Fibroblast of peridontal ligament (primary cell): Measurements from ENCODE around the gene TM4SF4.

ENCODE experiments used
- DNase-seq: peaks from one replicate; pipeline ENCODE4 v3.0.0-alpha.2; 2010; ENCODE audit errors: extremely low read depth

Gene TM4SF4

DNA sequence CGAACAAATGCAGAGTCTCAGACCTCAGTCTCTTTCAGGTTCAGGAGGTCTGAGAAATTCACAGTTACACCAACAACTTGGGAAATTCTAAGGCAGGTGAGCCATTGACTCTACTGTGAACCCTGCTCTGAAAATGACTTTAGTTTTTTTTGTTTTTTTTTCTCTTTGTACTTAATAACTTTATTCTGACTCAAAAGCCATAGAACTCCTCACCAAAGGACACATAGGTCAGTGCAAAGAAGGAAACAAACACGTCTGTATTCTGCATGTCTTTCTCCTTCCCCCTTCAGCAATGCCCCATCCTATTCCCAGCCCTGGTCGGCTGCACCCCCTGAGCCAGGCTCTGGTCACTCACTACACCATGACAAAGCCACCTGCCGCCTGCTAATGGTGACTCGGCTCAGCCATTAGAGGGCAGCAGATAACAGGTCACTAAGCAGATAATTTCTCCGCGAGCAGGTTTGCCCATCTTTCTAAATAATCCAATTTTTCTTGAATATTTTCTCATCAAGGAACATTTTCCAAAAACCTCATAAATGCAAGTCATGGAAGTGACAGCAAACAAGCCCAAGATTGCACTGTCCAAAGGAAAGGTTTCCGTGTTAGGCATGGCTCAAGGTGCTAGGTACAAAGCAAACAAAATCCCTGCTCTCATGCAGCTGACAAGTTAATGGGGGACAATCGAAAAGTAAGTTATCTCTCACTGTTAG is 37.7 kb downstream of the TM4SF4 start:
- peak; percentile 72 for DNase-seq

DNA sequence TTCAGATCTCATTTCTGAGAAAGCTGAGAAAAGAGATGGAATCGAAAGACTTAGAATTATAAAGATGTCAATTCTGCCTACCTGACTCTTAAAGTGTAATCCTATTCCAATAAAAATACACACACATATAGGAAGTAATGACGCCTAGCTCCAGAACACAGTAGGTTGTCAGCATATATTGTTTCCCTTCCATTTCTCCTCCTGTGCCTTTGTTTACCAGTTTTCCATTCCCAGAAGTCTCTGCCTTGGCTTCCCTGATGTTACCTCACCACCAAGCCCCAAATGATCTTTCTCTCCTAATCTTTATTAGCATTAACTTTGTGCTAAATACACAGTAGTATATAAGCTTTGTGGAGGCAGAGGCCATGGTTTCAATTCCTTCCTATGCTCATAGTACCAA is 40.0 kb downstream of the TM4SF4 start:
- DNase-seq, result no peak

DNA sequence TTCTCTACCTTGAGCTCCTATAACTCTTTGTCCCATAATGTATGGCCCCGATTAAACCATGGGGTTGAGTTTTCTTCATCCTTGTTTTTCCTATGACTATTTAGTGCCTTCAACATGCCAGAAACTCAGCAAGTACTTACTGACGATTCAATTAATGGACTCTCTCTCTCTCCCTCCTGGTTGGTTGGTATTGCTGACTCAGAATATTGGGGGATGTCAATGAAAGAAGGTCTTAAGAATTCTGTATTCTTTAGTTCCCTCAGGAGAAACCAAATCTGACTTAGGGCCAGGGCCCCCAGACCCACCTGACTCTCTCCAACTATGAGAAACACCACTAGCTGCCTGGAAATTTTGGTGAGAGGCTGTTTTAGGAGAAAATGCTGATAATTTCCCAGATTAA is 40.8 kb downstream of the TM4SF4 start:
- no peak for DNase-seq

GRCh38 chr3:149516920-149517319 is 42.4 kb downstream of the TM4SF4 start:
- DNase-seq, result no peak

GRCh38 chr3:149519912-149520311 is 45.4 kb downstream of the TM4SF4 start:
- DNase-seq, result peak; percentile 53

DNA sequence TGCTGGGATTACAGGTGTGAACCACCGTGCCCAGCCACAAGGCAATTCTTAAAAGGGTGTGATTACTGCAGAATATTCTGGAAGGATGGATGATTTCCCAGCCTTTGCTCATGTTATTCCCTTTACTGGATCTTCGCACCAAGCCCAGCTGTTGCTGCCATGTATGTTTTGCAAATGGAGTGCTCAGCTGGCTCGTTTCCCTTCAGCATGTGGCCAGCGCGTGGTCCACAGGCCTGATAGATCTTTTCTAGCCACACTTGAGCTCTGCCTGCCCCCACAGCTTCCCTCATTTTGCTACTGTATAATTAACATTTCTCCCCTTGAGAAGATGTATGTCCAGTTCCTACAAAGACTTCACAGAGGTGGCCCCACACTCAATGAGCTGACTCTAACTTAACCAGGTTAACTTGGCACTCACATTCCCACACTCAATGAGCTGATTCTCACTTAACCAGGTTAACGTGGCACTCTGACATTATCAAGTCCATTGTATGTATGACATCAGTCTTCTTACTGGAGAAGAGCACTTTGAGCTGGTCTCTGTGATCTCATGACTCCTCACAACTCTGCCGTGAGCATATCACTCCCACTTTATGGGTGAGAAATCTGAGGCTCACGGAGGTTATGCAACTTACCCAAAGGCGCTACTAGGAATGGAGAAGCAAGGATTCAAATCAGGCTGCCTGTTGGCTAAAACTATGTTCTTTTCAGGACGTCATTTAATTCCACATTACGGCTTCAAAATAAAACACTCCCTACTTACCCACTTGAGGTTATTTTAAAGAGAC is 49.2 kb downstream of the TM4SF4 start:
- no peak for DNase-seq

DNA sequence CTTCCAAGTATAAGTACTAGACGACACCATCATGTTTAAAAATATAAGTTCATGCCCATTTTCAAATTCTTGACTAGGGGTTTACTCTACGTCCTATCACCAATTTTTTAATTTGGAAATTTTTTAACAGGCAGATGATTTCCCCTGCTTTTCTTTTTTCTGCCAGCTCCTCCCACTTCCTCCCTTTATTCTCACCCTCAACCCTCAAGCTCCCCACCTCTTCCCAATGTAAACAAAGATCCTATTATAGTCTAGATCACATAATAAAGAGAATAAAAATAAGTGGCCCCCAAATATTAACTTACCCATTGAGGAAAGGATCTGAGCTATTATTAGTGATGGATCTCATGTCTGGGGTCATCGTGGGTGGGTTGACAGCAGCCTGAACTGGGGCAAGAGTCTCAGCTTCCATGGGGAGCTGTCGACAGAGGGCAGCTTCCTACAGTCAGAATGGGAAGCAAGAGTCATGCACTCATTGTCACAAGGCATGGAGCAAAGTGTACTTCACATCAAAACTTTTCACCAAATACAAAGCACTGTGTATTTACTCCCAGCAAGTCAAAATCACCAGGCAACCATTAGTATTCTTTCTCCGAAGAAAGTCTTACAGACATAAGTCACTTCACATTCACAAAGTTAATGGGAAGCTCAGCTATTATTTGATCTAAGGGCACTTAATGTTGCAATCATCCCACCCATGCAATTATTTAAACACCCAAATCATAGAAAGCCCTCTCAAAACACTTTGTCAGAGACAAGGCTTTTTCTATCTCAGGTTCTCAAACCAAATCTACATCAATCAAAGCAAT is 53.2 kb downstream of the TM4SF4 start:
- DNase-seq, result peak; percentile 40

GRCh38 chr3:149528340-149528650 is 53.8 kb downstream of the TM4SF4 start:
- DNase-seq, result peak; percentile 27

DNA sequence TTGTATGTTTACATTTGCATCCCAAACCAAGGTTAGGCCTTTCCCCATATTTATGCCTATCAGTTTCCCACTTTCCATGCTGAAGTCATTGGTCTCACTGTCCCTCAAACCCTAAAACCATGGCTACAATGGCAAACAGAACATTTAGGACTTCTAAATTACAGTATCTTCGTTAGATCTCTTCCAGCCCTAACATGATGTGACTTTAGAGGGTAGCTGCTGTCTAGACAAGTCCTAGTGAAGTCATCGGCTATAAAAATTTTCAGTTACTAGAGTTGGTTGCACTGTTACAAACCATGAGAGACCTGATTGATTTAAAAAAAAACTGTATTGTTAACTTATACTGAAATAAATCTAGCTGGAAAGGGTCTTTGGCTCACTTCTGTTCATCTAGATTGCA is 54.6 kb downstream of the TM4SF4 start:
- no peak for DNase-seq

- peak; percentile 37 for DNase-seq
Observed at GRCh38 chr3:149532489-149533180, 58.1 kb downstream of the TM4SF4 start.

- DNase-seq, result no peak
Observed at GRCh38 chr3:149534082-149534481, 59.6 kb downstream of the TM4SF4 start.

- DNase-seq, result peak; percentile 63
Observed at GRCh38 chr3:149534671-149535332, 60.3 kb downstream of the TM4SF4 start.

DNA sequence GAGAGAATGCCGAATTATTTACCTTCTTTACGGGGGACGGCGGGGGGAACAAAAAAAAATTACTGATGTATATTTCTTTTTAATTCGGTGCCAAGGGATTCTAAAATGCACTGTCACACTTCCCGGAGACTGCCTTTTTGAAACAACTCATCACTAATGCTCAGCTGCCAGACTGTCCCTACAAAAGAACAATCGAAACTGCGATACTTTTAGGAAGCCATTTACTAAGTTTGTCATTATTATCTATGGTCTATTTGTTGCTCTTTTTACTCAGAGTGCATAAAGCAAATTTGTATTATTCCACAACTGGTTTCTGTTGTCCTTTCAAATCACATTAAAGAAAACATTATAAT is 60.8 kb downstream of the TM4SF4 start:
- DNase-seq, result no peak

GRCh38 chr3:149536429-149536828 is 61.9 kb downstream of the TM4SF4 start:
- DNase-seq, result peak; percentile 30

- DNase-seq, result no peak
Observed at GRCh38 chr3:149538371-149538770, 63.9 kb downstream of the TM4SF4 start.

GRCh38 chr3:149541091-149541491 is 66.6 kb downstream of the TM4SF4 start:
- DNase-seq, result peak; percentile 70

GRCh38 chr3:149542375-149543312 is 68.1 kb downstream of the TM4SF4 start:
- DNase-seq, result no peak

- DNase-seq, result no peak
Observed at GRCh38 chr3:149545049-149545448, 70.6 kb downstream of the TM4SF4 start.

DNA sequence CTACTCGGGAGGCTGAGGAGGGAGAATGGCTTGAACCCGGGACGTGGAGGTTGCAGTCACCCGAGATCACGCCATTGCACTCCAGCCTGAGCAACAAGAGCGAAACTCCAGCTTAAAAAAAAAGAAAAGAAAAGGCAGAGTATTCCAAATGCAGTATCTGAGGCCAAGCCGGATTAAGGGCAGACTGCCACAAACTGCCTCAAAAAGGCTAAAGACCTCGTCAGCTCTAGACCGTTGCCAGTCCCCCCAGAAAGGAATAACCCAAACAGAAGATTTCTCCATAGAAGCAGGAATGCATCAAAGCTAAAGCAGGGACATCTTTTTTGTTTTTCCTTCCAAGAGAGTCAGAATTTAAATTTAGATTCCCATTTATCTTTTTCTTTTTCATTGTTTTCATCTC is 72.9 kb downstream of the TM4SF4 start:
- peak; percentile 93 for DNase-seq

GRCh38 chr3:149547954-149548668 is 73.6 kb downstream of the TM4SF4 start:
- DNase-seq, result peak; percentile 77
